ENCODE data around the gene C5orf63.

- TF ChIP-seq CTCF (IDR thresholded peaks at IDR 0.05) (no peak), POLR2AphosphoS5 (IDR thresholded peaks at IDR 0.05) (no peak)
These were observed 11.3 kb downstream of the C5orf63 start for GRCh38 chr5:127061956-127062355.
